ENCODE results near the gene SRSF12.
A peak's percentile ranks its signal among the peaks of the same experiment; 100 is the strongest.

DNA sequence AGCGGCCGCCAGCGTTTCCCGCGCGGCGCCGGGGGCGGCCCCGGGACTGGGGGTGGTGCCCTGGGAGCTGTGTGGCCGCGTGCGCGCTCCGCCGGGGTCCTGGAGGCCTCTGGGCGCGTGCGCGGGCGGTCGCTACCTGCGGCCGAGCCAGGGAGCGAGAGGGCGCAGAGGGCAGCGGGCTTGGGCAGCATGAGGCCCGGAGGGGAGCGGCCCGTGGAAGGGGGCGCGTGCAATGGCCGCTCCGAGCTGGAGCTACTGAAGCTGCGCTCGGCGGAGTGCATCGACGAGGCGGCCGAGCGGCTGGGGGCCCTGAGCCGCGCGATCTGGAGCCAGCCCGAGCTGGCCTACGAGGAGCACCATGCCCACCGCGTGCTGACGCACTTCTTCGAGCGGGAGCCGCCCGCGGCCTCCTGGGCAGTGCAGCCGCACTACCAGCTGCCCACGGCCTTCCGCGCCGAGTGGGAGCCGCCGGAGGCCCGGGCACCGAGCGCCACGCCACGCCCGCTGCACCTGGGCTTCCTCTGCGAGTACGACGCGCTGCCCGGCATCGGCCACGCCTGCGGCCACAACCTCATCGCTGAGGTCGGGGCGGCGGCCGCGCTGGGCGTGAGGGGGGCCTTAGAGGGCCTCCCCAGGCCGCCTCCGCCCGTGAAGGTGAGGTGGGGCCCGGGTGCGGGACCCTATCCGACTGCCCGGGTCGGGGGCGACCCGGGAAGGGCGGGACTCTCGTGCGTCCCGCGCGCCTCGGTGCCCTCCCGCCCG lies 28.3 kb upstream of the SRSF12 start, which contains the start of gene PM20D2:
- TF ChIP-seq POLR2A (IDR thresholded peaks at IDR 0.05) = peak; percentile 68
- TF ChIP-seq CTCF (IDR thresholded peaks at IDR 0.05) = no peak

Measured in prostate gland (tissue), 2 donors.